IPS-NIHi11 (cell line): ENCODE measurements around the gene CCDC68.
"Not testable (repeated sequence)": the region's sequence is repeated elsewhere in the genome, so short reads cannot be mapped to it uniquely, and the experiment has no call there.

Experiments used
- DNase-seq: peaks from one replicate; pipeline ENCODE4 v3.0.0; 2012; ENCODE audit warnings: mixed read lengths, low spot score

The CCDC68 gene

DNA sequence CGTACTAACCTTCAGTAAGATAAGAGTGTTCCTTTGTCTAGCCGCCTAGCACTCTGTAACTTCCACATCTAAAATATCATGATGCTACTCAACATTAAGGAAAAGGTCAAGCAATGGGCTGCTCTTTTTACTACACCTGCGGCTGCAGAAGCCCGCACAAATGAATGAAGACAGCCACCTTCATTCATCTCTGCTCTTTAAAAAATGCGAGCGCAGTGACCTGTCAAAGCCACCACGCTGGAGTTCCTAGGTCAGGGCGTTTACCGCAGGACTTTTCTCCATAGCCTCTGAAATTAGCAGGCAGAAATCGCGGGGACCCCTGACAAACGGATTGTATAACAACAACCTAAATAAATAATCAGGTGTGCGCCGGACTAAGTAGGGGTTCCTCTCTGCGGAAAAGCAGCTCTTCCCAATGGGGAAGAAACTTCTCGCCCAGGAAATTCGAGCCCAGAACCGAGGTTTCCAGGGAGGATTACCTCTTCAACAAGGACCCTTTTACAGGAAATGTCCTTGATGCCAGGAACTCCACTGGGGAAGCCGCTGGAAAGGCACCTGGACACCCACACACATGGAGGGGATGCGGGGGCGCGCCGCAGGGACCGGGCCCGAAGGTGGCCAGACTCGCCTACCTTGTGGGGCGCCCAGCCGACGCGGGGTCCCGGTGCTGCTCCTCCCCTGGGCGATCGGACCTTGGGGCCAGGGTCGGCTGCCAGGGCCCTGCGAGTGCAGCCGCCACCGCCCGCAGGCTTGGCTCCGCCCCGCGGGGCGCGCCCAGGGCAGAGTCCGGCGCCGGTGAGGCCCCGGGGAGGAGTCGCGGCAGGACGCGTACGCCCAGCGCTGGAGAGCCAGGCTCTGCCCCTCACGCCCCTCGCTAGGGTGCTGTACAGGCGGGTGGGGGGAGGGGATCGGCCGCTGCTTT lies at the start of gene CCDC68:
TSS of gene CCDC68 (minus strand) at position 758 of the 922 bp plus-strand sequence. CDS start 16,670 bp downstream, outside the sequence.
- peak; percentile 73 for DNase-seq

DNA sequence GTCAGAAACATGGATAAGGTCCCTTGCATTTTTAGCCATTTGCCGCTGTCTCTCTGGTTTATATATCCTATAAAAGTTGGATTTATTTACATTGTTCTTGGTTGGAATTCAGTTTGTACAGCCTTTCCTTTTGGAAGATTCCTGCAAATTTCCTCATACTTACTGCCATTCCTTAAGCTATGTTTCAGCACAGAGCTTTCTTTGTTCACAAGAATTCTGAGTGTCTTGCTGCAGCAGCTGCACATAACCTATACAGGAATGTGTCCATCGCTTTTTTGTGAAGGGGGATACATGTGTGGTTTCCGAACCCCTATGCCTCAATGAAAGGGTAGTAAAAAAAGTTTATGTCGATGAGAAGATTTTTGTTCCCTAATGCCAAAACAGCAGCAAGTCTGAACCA lies 48.3 kb upstream of the CCDC68 start:
- no peak for DNase-seq

GRCh38 chr18:55003695-55004094 lies 44.4 kb upstream of the CCDC68 start:
- DNase-seq, result no peak

DNA sequence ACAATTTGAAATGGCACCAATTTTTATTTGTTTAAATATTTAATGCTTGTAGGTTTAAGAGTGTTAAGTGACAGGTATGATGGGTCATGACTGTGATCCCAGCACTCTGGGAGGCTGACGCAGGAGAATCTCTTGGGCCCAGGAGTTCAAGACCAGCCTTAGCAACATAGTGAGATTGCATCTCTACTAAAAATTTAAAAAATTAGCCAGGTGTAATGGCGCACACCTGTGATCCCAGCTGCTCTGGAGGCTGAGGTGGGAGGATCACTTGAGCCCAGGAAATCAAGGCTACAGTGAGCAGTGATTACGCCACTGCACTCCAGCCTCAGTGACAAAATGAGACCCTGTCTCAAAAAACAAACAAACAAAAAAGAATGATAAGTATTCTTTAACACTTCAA lies 43.0 kb upstream of the CCDC68 start:
- DNase-seq, result no peak

- DNase-seq, result no peak
These were observed 42.2 kb upstream of the CCDC68 start for GRCh38 chr18:55001394-55002024.

DNA sequence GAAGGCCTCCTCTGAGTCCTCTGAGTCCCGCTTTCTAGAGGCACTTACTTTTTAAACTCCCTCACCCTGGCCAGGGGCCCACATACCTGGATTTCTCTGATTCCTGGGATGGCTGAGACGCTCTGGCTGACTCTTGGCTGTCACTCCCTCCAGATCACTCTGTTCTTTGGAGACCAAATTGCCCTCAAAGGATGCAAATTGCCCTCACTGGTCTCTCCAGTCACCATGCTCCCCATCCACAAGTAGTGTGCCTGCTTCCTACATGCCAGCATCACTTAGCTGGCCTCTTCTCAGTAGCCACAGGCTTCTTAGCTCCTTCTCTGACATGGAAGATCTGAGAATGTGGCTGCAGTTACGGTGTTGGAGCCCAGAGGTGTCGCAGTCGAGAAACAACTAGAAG lies 41.3 kb upstream of the CCDC68 start:
- DNase-seq, result no peak

GRCh38 chr18:54999016-54999415 lies 39.8 kb upstream of the CCDC68 start:
- no peak for DNase-seq

DNA sequence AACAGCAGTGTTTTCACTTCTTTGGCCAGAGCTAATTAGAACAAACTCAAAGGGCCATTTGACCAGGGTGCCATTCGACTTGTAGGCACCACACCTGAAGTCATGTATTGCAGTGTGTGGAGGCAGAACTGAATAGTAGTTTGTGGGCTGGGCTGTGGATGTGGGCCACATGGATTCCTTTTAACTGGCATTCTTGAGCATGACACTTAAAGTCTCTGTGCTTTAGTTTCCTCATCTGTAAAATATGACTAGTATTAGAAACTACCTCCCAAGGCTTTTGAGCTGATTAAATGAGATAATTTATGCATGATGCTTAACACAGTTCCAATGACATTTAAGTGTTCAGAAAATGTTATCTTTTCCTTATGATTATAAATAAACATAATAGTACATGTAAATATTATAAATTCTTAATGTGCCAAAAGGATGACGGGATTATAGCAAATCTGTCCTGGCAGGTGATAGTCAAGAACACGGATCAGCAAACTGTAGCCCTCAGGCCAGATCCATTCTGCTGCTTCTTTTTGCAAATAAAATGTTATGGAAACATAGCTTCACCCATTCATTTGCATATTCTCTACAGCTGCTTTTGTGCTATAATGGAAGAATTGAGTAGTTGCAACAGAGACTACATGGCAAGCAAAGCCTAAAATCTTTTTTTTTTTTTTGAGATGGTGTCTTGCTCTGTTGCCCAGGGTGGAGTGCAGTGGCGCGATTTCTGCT lies 36.3 kb upstream of the CCDC68 start:
- no peak for DNase-seq

GRCh38 chr18:54991981-54992380 lies 32.7 kb upstream of the CCDC68 start:
- DNase-seq, result no peak

DNA sequence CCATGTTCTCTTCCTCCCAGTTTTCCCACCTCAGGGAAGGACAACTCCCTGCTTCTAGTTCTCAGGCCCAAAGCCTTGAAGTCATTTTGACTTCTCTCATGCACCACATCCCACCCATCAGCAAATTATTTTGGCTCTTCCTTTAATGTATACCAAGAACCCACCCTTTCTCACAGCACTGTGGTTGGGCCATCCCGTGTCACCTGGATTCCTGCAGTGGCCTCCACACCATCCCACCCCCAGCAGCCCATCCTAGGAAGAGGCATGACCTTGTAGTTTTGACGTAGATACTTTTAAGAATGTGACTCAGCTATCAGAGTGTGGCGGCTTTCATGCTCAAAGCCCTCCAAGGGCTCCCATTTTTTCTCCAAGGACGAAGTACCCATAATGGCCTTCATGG lies 25.6 kb upstream of the CCDC68 start:
- DNase-seq, result no peak

- DNase-seq, result no peak
These were observed 24.5 kb upstream of the CCDC68 start for GRCh38 chr18:54983791-54984190.

GRCh38 chr18:54983041-54983686 lies 23.9 kb upstream of the CCDC68 start:
- DNase-seq, result peak; percentile 55

DNA sequence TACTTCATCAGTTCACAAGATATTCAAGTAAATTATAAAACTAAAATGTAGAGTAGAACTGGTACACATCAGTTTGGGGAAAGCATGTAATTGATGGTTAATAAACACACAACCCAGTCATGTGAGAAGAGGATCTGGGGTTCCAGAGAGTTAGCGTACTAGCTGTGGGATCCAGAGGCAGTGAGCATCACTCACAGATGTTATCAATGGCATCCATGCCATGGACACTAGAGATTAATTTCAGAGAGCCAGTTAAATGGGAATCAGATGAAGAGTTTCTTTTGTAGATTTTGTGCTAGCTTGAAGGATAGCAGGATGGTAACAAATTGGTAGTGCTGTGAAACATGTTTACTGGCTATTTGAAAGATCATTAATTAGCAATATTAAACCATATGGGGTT lies 21.8 kb upstream of the CCDC68 start:
- no peak for DNase-seq

DNA sequence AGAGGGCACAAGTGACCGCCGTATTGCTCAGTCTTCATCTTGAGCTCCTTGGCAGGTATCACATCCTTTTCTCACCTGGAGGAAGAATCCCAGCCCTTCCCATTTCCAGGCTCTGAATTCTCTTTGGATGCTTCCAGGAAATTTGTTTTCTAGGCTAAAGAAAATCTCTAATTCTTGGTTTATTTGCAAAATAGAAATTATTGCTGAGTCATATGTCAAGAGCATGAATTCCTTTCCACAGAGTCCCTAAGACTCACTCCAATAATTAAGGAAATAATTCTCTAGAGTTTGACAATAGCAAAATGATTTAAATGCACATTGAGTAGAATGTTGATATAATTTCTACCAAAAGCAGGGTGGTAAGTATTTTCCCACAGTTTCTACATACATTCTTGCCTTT lies 16.3 kb upstream of the CCDC68 start:
- DNase-seq, result no peak

GRCh38 chr18:54973046-54973445 lies 13.8 kb upstream of the CCDC68 start:
- DNase-seq, result no peak

GRCh38 chr18:54968807-54969206 lies 9.5 kb upstream of the CCDC68 start:
- no peak for DNase-seq

GRCh38 chr18:54968237-54968636 lies 9.0 kb upstream of the CCDC68 start:
- not testable (repeated sequence) for DNase-seq

DNA sequence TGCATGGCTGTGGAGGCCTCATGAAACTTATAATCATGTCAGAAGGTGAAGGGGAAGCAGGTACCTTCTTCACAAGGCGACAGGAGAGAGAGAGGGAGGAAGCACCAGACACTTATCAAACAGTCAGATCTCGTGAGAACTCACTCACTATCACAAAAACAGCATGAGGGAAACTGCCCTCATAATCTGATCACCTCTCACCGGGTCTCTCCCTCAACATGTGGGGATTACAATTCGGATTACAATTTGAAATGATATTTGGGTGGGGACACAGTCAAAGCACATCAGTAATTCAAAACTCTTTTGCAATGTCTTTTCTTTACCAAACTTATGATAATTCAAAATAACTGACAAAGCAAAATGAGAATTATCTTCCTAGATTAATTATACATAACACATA lies 8.5 kb upstream of the CCDC68 start:
- no peak for DNase-seq

DNA sequence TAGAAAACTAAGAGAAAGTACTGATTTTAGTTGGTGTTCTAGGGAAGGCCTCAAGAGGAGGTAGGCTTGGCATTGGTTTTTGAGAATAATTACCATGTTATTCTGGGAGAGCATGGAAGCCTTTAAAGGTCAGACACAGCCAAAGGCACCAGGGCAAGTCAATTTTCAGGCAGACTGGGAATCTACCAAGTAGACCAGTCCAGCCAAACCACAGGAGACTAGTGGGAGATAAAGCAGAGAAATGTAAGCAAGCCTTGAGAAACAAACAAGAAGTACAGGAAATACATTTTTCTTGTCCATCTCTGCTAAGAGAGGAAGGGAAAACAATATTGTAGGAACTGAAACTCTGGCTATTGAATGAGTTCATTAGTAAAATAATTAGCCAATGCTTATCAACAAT lies 5.5 kb upstream of the CCDC68 start:
- no peak for DNase-seq

DNA sequence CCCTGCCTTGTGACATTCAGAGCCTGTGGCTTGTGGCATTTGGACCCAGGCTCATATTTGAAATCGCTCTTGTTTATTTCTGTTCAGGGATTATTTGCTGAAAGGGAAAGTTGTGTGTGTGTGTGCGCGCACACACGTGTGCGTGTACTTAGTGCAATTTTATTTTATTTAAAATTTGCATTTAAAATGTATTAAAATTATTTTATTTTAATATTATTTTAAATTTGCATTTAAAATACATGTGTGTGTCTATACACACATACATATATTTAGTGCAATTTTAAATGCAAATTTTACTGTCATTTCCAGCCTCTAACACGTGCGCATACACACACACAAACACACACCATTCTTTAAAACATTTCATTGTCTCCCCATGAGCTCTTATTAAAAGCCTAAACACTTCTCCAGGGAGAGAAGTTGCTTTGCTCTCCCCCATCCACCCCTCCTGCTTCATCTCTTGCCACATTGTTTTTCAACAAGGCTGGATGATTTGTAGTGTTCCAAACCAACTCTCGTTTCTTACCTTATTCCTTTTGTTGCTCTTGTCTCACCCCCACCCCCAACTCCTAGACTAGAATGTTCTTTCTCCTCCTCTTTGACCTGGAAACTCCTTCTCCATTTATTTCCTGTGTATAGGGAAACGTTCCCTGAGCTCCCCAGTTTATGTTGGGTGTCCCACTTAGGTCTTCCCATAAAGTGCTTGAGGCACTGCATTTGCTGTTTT lies 3.8 kb upstream of the CCDC68 start:
- no peak for DNase-seq

GRCh38 chr18:54961868-54962267 lies 2.6 kb upstream of the CCDC68 start:
- no peak for DNase-seq

- no peak for DNase-seq
These were observed 1.8 kb upstream of the CCDC68 start for GRCh38 chr18:54961016-54961423.
